H9 (cell line): Measurements from ENCODE around the gene KIF13A. TPM values are rescaled to one million over a fixed set of nuclear protein-coding genes. Genes with fewer than 3 reads are reported as not detected.
A peak's percentile ranks its signal among the peaks of the same experiment; 100 is the strongest.

Experiments
- DNase-seq: peaks from one replicate; pipeline ENCODE4 v3.0.0-alpha.2; 2017
- H2AFZ ChIP-seq: one replicate; pipeline ENCODE4 v1.6.1; 2013; ENCODE audit warnings: mild to moderate bottlenecking, low read length, control low read depth, moderate library complexity
- H2AK5ac ChIP-seq: 2 replicates; pipeline ENCODE4 v1.6.1; 2013; ENCODE audit warnings: low read length, control low read depth, mixed read lengths; ENCODE audit not compliant: insufficient read length
- H2BK120ac ChIP-seq: one replicate; pipeline ENCODE4 v1.6.1; 2013; ENCODE audit warnings: low read depth, mild to moderate bottlenecking, low read length, control low read depth, inconsistent platforms; ENCODE audit not compliant: poor library complexity, severe bottlenecking
- H2BK12ac ChIP-seq: 2 replicates; pipeline ENCODE4 v1.6.1; 2013; ENCODE audit warnings: low read length, control low read depth, mixed read lengths, low read depth; ENCODE audit not compliant: insufficient read length
- H2BK15ac ChIP-seq: 2 replicates; pipeline ENCODE4 v1.6.1; 2013; ENCODE audit warnings: low read depth, low read length, control low read depth
- H2BK20ac ChIP-seq: one replicate; pipeline ENCODE4 v1.6.1; 2013; ENCODE audit warnings: low read depth, mild to moderate bottlenecking, low read length, control low read depth, inconsistent platforms; ENCODE audit not compliant: poor library complexity, severe bottlenecking
- H2BK5ac ChIP-seq: 2 replicates; pipeline ENCODE4 v1.6.1; 2013; ENCODE audit warnings: low read length, control low read depth, mixed read lengths; ENCODE audit not compliant: insufficient read length
- H3K14ac ChIP-seq: 2 replicates; pipeline ENCODE4 v1.6.1; 2013; ENCODE audit warnings: low read length, control low read depth; ENCODE audit not compliant: insufficient read depth
- H3K18ac ChIP-seq: 2 replicates; pipeline ENCODE4 v1.6.1; 2013; ENCODE audit warnings: low read depth, mild to moderate bottlenecking, mixed read lengths, low read length, control low read depth; ENCODE audit not compliant: insufficient read length
- H3K23ac ChIP-seq: 2 replicates; pipeline ENCODE4 v1.6.1; 2013; ENCODE audit warnings: low read length, control low read depth, mixed read lengths, low read depth; ENCODE audit not compliant: insufficient read length
- H3K23me2 ChIP-seq: 2 replicates; pipeline ENCODE4 v1.6.1; 2013; ENCODE audit warnings: low read depth, mild to moderate bottlenecking, mixed read lengths, low read length, control low read depth; ENCODE audit not compliant: insufficient read length, poor library complexity, severe bottlenecking
- H3K27ac ChIP-seq: 2 replicates; pipeline ENCODE4 v1.5.1; 2013; ENCODE audit warnings: low read length, control low read depth, mixed read lengths, low read depth; ENCODE audit not compliant: insufficient read length
- H3K27me3 ChIP-seq: 2 replicates; pipeline ENCODE4 v1.6.1; 2013; ENCODE audit warnings: low read length, control low read depth, inconsistent platforms; ENCODE audit not compliant: insufficient read depth
- H3K4ac ChIP-seq: 2 replicates; pipeline ENCODE4 v1.6.1; 2013; ENCODE audit warnings: low read depth, mild to moderate bottlenecking, control low read depth, inconsistent platforms, low read length, moderate library complexity
- H3K4me1 ChIP-seq: 2 replicates; pipeline ENCODE4 v1.6.1; 2013; ENCODE audit warnings: low read length, control low read depth, inconsistent platforms; ENCODE audit not compliant: insufficient read depth
- H3K4me2 ChIP-seq: 2 replicates; pipeline ENCODE4 v1.6.1; 2013; ENCODE audit warnings: low read length, control low read depth, mixed read lengths; ENCODE audit not compliant: insufficient read length, insufficient read depth
- H3K56ac ChIP-seq: 2 replicates; pipeline ENCODE4 v1.6.1; 2013; ENCODE audit warnings: low read depth, mild to moderate bottlenecking, mixed read lengths, low read length, control low read depth; ENCODE audit not compliant: insufficient read length
- H3K79me1 ChIP-seq: 2 replicates; pipeline ENCODE4 v1.6.1; 2013; ENCODE audit warnings: low read depth, mild to moderate bottlenecking, moderate library complexity, low read length, control low read depth, inconsistent platforms; ENCODE audit not compliant: insufficient read depth, poor library complexity, severe bottlenecking
- H3K79me2 ChIP-seq: 2 replicates; pipeline ENCODE4 v1.6.1; 2013; ENCODE audit warnings: low read length, control low read depth, inconsistent platforms; ENCODE audit not compliant: insufficient read depth
- H3K9ac ChIP-seq: 2 replicates; pipeline ENCODE4 v1.6.1; 2013; ENCODE audit warnings: low read length, control low read depth, mixed read lengths; ENCODE audit not compliant: insufficient read length; ENCODE audit errors: extremely low read depth
- H3K9me3 ChIP-seq: one replicate; pipeline ENCODE4 v1.6.1; 2013; ENCODE audit warnings: low read depth, low read length, inconsistent platforms; ENCODE audit not compliant: control insufficient read depth
- H3T11ph ChIP-seq: one replicate; pipeline ENCODE4 v1.6.1; 2013; ENCODE audit warnings: mild to moderate bottlenecking, low read length, control low read depth, inconsistent platforms
- H4K20me1 ChIP-seq: one replicate; pipeline ENCODE4 v1.6.1; 2013; ENCODE audit not compliant: control insufficient read depth, insufficient read length, insufficient read depth
- H4K5ac ChIP-seq: 2 replicates; pipeline ENCODE4 v1.6.1; 2013; ENCODE audit warnings: low read depth, mild to moderate bottlenecking, mixed read lengths, low read length, control low read depth; ENCODE audit not compliant: insufficient read length
- H4K8ac ChIP-seq: replicated peaks from 2 replicates; pipeline ENCODE4 v1.6.1; 2013; ENCODE audit warnings: low read length, control low read depth, mixed read lengths, low read depth; ENCODE audit not compliant: insufficient read length
- H4K91ac ChIP-seq: 2 replicates; pipeline ENCODE4 v1.6.1; 2013; ENCODE audit warnings: low read depth, mild to moderate bottlenecking, moderate library complexity, mixed read lengths, low read length, control low read depth; ENCODE audit not compliant: insufficient read length
- H3K27ac Mint-ChIP-seq, 3 experiments: 2 replicates in 2 of 3; 3 replicates in 1 of 3; pipeline ENCODE4 v1.8.0; 2020 to 2021; ENCODE audit warnings: mixed read lengths in 3 of 3, mild to moderate bottlenecking in 1 of 3, moderate library complexity in 1 of 3
- H3K27me3 Mint-ChIP-seq: 2 replicates; pipeline ENCODE4 v1.8.0; 2021; ENCODE audit warnings: low read depth, mild to moderate bottlenecking, moderate library complexity, mixed read lengths
- H3K36me3 Mint-ChIP-seq, 3 experiments: 2 replicates in 2 of 3; 3 replicates in 1 of 3; pipeline ENCODE4 v1.8.0; 2020 to 2021; ENCODE audit warnings: low read depth in 3 of 3, mixed read lengths in 3 of 3; ENCODE audit not compliant: insufficient read depth in 1 of 3
- H3K4me1 Mint-ChIP-seq, 2 experiments: 2 replicates each; pipeline ENCODE4 v1.8.0; 2020; ENCODE audit warnings: mixed read lengths in 2 of 2
- H3K4me3 Mint-ChIP-seq, 2 experiments: 2 replicates in 1 of 2; 3 replicates in 1 of 2; pipeline ENCODE4 v1.8.0; 2020 to 2021; ENCODE audit warnings: mild to moderate bottlenecking in 2 of 2, mixed read lengths in 2 of 2, moderate library complexity in 1 of 2
- H3K9me3 Mint-ChIP-seq, 2 experiments: 2 replicates in 1 of 2; 3 replicates in 1 of 2; pipeline ENCODE4 v1.8.0; 2020; ENCODE audit warnings: mild to moderate bottlenecking in 2 of 2, mixed read lengths in 2 of 2, moderate library complexity in 1 of 2
- WGBS: extraction: QIAGEN DNeasy Blood & Tissue Kit; methylation state at CpG from one replicate; pipeline ENCODE4 v1.1.7; 2013; ENCODE audit warnings: missing lambda C conversion rate, low lambda C conversion rate, mixed read lengths; ENCODE audit not compliant: insufficient read length; ENCODE audit errors: extremely low coverage; 5-methylcytosine and 5-hydroxymethylcytosine counted together
- total RNA-seq: library from RNA; stranded (reverse); gene quantifications from 2 replicates; pipeline ENCODE4 v1.2.1, GENCODE V29; 2021
- TF ChIP-seq, protein P1 (sequence below): fragments of 200-600 bp; sonication (generic); conservative IDR thresholded peaks from 3 replicates; pipeline ENCODE4 v1.8.0; 2021; ENCODE audit warnings: antibody characterized with exemption, mild to moderate bottlenecking

Gene KIF13A
- total RNA-seq, 1 experiment from 2014 or later: 38.2 TPM

- Histone ChIP-seq H3T11ph (no peak overlapping the region), H3K79me2 (peaks cover 2% of the 10 kb centered on the region; the same call in 1 of the 2 replicates)
- peak overlapping the region; percentile 89 to 92 for H3K4me3 Mint-ChIP-seq
Observed at GRCh38 chr6:17986656-17987446, 584 bp downstream of the KIF13A start.

More at GRCh38 chr6:17986656-17987446, 584 bp downstream of the KIF13A start:
- TF ChIP-seq, protein P1, sequence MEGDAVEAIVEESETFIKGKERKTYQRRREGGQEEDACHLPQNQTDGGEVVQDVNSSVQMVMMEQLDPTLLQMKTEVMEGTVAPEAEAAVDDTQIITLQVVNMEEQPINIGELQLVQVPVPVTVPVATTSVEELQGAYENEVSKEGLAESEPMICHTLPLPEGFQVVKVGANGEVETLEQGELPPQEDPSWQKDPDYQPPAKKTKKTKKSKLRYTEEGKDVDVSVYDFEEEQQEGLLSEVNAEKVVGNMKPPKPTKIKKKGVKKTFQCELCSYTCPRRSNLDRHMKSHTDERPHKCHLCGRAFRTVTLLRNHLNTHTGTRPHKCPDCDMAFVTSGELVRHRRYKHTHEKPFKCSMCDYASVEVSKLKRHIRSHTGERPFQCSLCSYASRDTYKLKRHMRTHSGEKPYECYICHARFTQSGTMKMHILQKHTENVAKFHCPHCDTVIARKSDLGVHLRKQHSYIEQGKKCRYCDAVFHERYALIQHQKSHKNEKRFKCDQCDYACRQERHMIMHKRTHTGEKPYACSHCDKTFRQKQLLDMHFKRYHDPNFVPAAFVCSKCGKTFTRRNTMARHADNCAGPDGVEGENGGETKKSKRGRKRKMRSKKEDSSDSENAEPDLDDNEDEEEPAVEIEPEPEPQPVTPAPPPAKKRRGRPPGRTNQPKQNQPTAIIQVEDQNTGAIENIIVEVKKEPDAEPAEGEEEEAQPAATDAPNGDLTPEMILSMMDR: no peak
- Histone ChIP-seq H3K9ac (peak overlapping the region; percentile 90), H3K56ac (no peak overlapping the region), H3K79me1 (no peaks in the 10 kb centered on the region), H3K14ac (peak overlapping the region; percentile 74), H2AFZ (no peak overlapping the region), H3K9me3 (no peaks in the 10 kb centered on the region), H2BK12ac (no peak overlapping the region), H3K4me2 (peak overlapping the region; percentile 65), H3K4ac (no peak overlapping the region), H3K23me2 (peaks cover 11% of the 10 kb centered on the region), H2BK120ac (no peak overlapping the region), H3K23ac (no peak overlapping the region), H2AK5ac (no peak overlapping the region), H2BK15ac (no peak overlapping the region), H2BK20ac (no peak overlapping the region), H3K18ac (peak overlapping the region; percentile 61), H4K20me1 (no peaks in the 10 kb centered on the region), H4K91ac (no peak overlapping the region), H4K8ac (no peak overlapping the region), H4K5ac (no peak overlapping the region), H3K4me1 (peaks cover 3% of the 10 kb centered on the region), H3K27me3 (no peaks in the 10 kb centered on the region), H3K27ac (no peak overlapping the region), H2BK5ac (no peak overlapping the region)
- no peaks in the 10 kb centered on the region for H3K9me3 Mint-ChIP-seq
- peak overlapping the region; percentile 76 to 99 (median 94); a peak in 6 of 7 replicates for H3K27ac Mint-ChIP-seq
- H3K4me1 Mint-ChIP-seq: peaks cover 35 to 41% of the 10 kb centered on the region in 2 experiments
- WGBS: no CpG with 5 or more reads among the region's 65 CpGs
- H3K36me3 Mint-ChIP-seq: peaks cover 4 to 14% (median 6%) of the 10 kb centered on the region in 3 experiments; a peak in 3 of 7 replicates
- peak; percentile 67 for DNase-seq
- H3K27me3 Mint-ChIP-seq: peaks cover 20% of the 10 kb centered on the region
